DOHH2 (cell line): ENCODE results near the gene EEFSEC.

Experiments
- CTCF ChIP-seq: fragments of 200-600 bp; sonication (generic); IDR thresholded peaks from one replicate; pipeline ENCODE4 v1.5.1; 2014; ENCODE audit warnings: antibody characterized with exemption, mild to moderate bottlenecking, low read depth, low read length; ENCODE audit not compliant: poor library complexity, severe bottlenecking
- EZH2phosphoT487 ChIP-seq: fragments of 200-600 bp; sonication (generic); IDR thresholded peaks from 2 replicates; pipeline ENCODE4 v1.6.1; 2017; ENCODE audit warnings: borderline replicate concordance, mild to moderate bottlenecking, antibody characterized with exemption, low read length, moderate library complexity, mixed read lengths

- TF ChIP-seq CTCF (no peak), EZH2phosphoT487 (no peak)
These were observed at the start of gene EEFSEC for GRCh38 chr3:128153156-128154041.
